HepG2 (cell line): ENCODE results near the gene FOXK2. TPM values are rescaled to one million over a fixed set of nuclear protein-coding genes. Genes with fewer than 3 reads are reported as not detected.

ENCODE experiments used
- BRCA1 ChIP-seq: sonication (generic); formaldehyde crosslinking; IDR thresholded peaks from 2 replicates; pipeline ENCODE4 v1.4.0; 2020; ENCODE audit warnings: missing genetic modification reagents
- DBP ChIP-seq: sonication (generic); formaldehyde crosslinking; IDR thresholded peaks from 2 replicates; pipeline ENCODE4 v1.4.0; 2020; ENCODE audit warnings: missing genetic modification reagents; ENCODE audit errors: not compliant biosample characterization
- EZH2 ChIP-seq: conservative IDR thresholded peaks from 2 replicates; pipeline ENCODE4 v1.6.1; 2012; ENCODE audit warnings: mild to moderate bottlenecking, low read depth, low read length, moderate library complexity
- FLYWCH1 ChIP-seq: sonication (generic); formaldehyde crosslinking; IDR thresholded peaks from 2 replicates; pipeline ENCODE4 v1.8.1; 2023; ENCODE audit warnings: mild to moderate bottlenecking, missing genetic modification reagents
- FOXA3 ChIP-seq: IDR thresholded peaks from 2 replicates; pipeline ENCODE4 v1.6.1; 2016; ENCODE audit warnings: missing genetic modification reagents, missing compliant biosample characterization
- GLI4 ChIP-seq: sonication (generic); formaldehyde crosslinking; IDR thresholded peaks from 2 replicates; pipeline ENCODE4 v1.5.1; 2020; ENCODE audit warnings: missing genetic modification reagents, mild to moderate bottlenecking, moderate library complexity, borderline replicate concordance
- NFRKB ChIP-seq: fragments of 450-650 bp; IDR thresholded peaks from 2 replicates; pipeline ENCODE4 v1.6.1; 2017
- NKX3-1 ChIP-seq: sonication (generic); formaldehyde crosslinking; IDR thresholded peaks from 2 replicates; pipeline ENCODE4 v1.5.0; 2020; ENCODE audit warnings: missing genetic modification reagents
- SALL1 ChIP-seq: sonication (generic); formaldehyde crosslinking; IDR thresholded peaks from 2 replicates; pipeline ENCODE4 v1.8.0; 2022; ENCODE audit warnings: mild to moderate bottlenecking, missing genetic modification reagents
- SIN3B ChIP-seq: fragments of 150-350 bp; IDR thresholded peaks from 2 replicates; pipeline ENCODE4 v1.6.1; 2014; ENCODE audit warnings: low read length
- SRF ChIP-seq: IDR thresholded peaks from 2 replicates; pipeline ENCODE4 v1.6.1; 2011; ENCODE audit warnings: mild to moderate bottlenecking, low read depth, low read length, moderate library complexity
- ZBTB33 ChIP-seq: sonication (generic); formaldehyde crosslinking; IDR thresholded peaks from 2 replicates; pipeline ENCODE4 v1.4.0; 2020; ENCODE audit warnings: missing genetic modification reagents
- ZGPAT ChIP-seq: IDR thresholded peaks from 2 replicates; pipeline ENCODE4 v1.6.1; 2016; ENCODE audit warnings: mild to moderate bottlenecking
- ZNF160 ChIP-seq: sonication (generic); formaldehyde crosslinking; IDR thresholded peaks from 2 replicates; pipeline ENCODE4 v1.8.0; 2022; ENCODE audit warnings: mild to moderate bottlenecking, inconsistent platforms, missing genetic modification reagents
- ZNF253 ChIP-seq: sonication (generic); formaldehyde crosslinking; IDR thresholded peaks from 2 replicates; pipeline ENCODE4 v1.8.0; 2022; ENCODE audit warnings: mild to moderate bottlenecking, missing genetic modification reagents, borderline replicate concordance
- ZNF260 ChIP-seq: sonication (generic); formaldehyde crosslinking; IDR thresholded peaks from 2 replicates; pipeline ENCODE4 v1.4.0; 2020; ENCODE audit warnings: missing genetic modification reagents, low read depth, mild to moderate bottlenecking, borderline replicate concordance
- ZNF431 ChIP-seq: sonication (generic); formaldehyde crosslinking; IDR thresholded peaks from 2 replicates; pipeline ENCODE4 v1.9.0; 2022; ENCODE audit warnings: missing genetic modification reagents, low read depth, mild to moderate bottlenecking, borderline replicate concordance
- ZNF614 ChIP-seq: IDR thresholded peaks from 2 replicates; pipeline ENCODE4 v1.6.1; 2018; ENCODE audit warnings: missing biosample characterization, missing genetic modification reagents, inconsistent platforms, borderline replicate concordance
- ZNF615 ChIP-seq: sonication (generic); formaldehyde crosslinking; IDR thresholded peaks from 2 replicates; pipeline ENCODE4 v1.5.0; 2020; ENCODE audit warnings: mild to moderate bottlenecking, missing genetic modification reagents, borderline replicate concordance
- ZNF709 ChIP-seq: sonication (generic); formaldehyde crosslinking; IDR thresholded peaks from 2 replicates; pipeline ENCODE4 v1.5.0; 2020; ENCODE audit warnings: mild to moderate bottlenecking, missing genetic modification reagents
- ZSCAN21 ChIP-seq: sonication (generic); formaldehyde crosslinking; IDR thresholded peaks from 2 replicates; pipeline ENCODE4 v1.8.0; 2022; ENCODE audit warnings: mild to moderate bottlenecking, missing genetic modification reagents, moderate library complexity, borderline replicate concordance
- polyA plus RNA-seq, 8 experiments: library from polyadenylated mRNA; depleted of rRNA in 3 of 8; stranded (reverse) in 7 of 8; unstranded in 1 of 8; fragments of >200 nt; fragmentation: Illumina TruSeq in 4 of 8; extraction: Trizol in 4 of 8; gene quantifications; 2 replicates each; pipeline versions ENCODE4 v1.2.1 to v1.2.3, GENCODE V29; 2011 to 2016; ENCODE audit warnings: low read depth in 4 of 8, missing spikeins in 1 of 8, mixed read lengths in 1 of 8; ENCODE audit not compliant: insufficient read depth in 1 of 8
- total RNA-seq, 5 experiments: library from RNA; depleted of rRNA; stranded (reverse); fragments of >200 nt; fragmentation: Illumina TruSeq; extraction: Trizol; gene quantifications; 2 replicates each; pipeline ENCODE4 v1.2.3, GENCODE V29; 2016; ENCODE audit warnings: low read depth in 1 of 5
- TF ChIP-seq, protein P1 (sequence below): sonication (generic); formaldehyde crosslinking; IDR thresholded peaks from 2 replicates; pipeline ENCODE4 v1.5.1; 2020; ENCODE audit warnings: missing genetic modification reagents, mild to moderate bottlenecking, borderline replicate concordance
- TF ChIP-seq, protein P2 (sequence below): IDR thresholded peaks from 2 replicates; pipeline ENCODE4 v1.6.1; 2018; ENCODE audit warnings: missing genetic modification reagents
- TF ChIP-seq, protein P3 (sequence below): sonication (generic); formaldehyde crosslinking; IDR thresholded peaks from 2 replicates; pipeline ENCODE4 v1.8.1; 2023; ENCODE audit warnings: missing genetic modification reagents, mild to moderate bottlenecking, borderline replicate concordance

Gene FOXK2
- total and polyA plus RNA-seq, 2 of the 13 experiments (the other 11 are each of a cell fraction or from before 2014, with no cell fraction given) = 67.1 to 67.2 TPM

GRCh38 chr17:82517230-82517865 is 2.2 kb upstream of the FOXK2 start (continued):
- TF ChIP-seq ZGPAT (peak; percentile 93), ZNF431 (no peak), ZNF615 (CRISPR knock-in tag) (no peak), ZNF709 (CRISPR knock-in tag) (no peak), DBP (CRISPR knock-in tag) (peak; percentile 38), SRF (no peak), GLI4 (CRISPR knock-in tag) (no peak), ZBTB33 (CRISPR knock-in tag) (peak; percentile 80), SIN3B (no peak), ZNF253 (CRISPR knock-in tag) (no peak), ZNF260 (CRISPR knock-in tag) (no peak), ZNF160 (no peak), ZNF614 (peak; percentile 96), EZH2 (no peak), FOXA3 (peak; percentile 85), ZSCAN21 (CRISPR knock-in tag) (no peak), NKX3-1 (no peak), FLYWCH1 (CRISPR knock-in tag) (no peak), SALL1 (peak; percentile 99), BRCA1 (no peak), NFRKB (no peak)
- TF ChIP-seq, protein P1, sequence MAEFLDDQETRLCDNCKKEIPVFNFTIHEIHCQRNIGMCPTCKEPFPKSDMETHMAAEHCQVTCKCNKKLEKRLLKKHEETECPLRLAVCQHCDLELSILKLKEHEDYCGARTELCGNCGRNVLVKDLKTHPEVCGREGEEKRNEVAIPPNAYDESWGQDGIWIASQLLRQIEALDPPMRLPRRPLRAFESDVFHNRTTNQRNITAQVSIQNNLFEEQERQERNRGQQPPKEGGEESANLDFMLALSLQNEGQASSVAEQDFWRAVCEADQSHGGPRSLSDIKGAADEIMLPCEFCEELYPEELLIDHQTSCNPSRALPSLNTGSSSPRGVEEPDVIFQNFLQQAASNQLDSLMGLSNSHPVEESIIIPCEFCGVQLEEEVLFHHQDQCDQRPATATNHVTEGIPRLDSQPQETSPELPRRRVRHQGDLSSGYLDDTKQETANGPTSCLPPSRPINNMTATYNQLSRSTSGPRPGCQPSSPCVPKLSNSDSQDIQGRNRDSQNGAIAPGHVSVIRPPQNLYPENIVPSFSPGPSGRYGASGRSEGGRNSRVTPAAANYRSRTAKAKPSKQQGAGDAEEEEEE (CRISPR knock-in tag) = no peak
- TF ChIP-seq, protein P2, sequence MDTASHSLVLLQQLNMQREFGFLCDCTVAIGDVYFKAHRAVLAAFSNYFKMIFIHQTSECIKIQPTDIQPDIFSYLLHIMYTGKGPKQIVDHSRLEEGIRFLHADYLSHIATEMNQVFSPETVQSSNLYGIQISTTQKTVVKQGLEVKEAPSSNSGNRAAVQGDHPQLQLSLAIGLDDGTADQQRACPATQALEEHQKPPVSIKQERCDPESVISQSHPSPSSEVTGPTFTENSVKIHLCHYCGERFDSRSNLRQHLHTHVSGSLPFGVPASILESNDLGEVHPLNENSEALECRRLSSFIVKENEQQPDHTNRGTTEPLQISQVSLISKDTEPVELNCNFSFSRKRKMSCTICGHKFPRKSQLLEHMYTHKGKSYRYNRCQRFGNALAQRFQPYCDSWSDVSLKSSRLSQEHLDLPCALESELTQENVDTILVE = peak; percentile 90
- TF ChIP-seq, protein P3, sequence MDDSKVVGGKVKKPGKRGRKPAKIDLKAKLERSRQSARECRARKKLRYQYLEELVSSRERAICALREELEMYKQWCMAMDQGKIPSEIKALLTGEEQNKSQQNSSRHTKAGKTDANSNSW (CRISPR knock-in tag) = no peak
